HuH-7 (cell line): ENCODE results near the gene NAT8L.
A peak's percentile ranks its signal among the peaks of the same experiment; 100 is the strongest.

Source experiments
- DNase-seq: peaks from one replicate; pipeline ENCODE4 v3.0.0; 2011; ENCODE audit warnings: low spot score

The NAT8L gene

GRCh38 chr4:2045518-2045951, 13.6 kb upstream of the NAT8L start:
- no peak for DNase-seq

- no peak for DNase-seq
Measured at GRCh38 chr4:2046031-2046961, 12.8 kb upstream of the NAT8L start.

GRCh38 chr4:2047031-2047660, 12.0 kb upstream of the NAT8L start:
- no peak for DNase-seq

- DNase-seq = no peak
Measured at GRCh38 chr4:2047781-2048581, 11.1 kb upstream of the NAT8L start.

GRCh38 chr4:2048831-2049230, 10.3 kb upstream of the NAT8L start:
- no peak for DNase-seq

- no peak for DNase-seq
Measured at GRCh38 chr4:2049381-2049780, 9.7 kb upstream of the NAT8L start.

- no peak for DNase-seq
Measured at GRCh38 chr4:2049811-2050210, 9.3 kb upstream of the NAT8L start.

GRCh38 chr4:2051086-2051485, 8.0 kb upstream of the NAT8L start:
- no peak for DNase-seq

- DNase-seq = no peak
Measured at GRCh38 chr4:2054217-2054616, 4.9 kb upstream of the NAT8L start.

- no peak for DNase-seq
Measured at GRCh38 chr4:2057382-2058065, 1.6 kb upstream of the NAT8L start.

- DNase-seq = peak; percentile 87
Measured at GRCh38 chr4:2058264-2059045, 672 bp upstream of the NAT8L start.

- DNase-seq = no peak
Measured at GRCh38 chr4:2059726-2060602, 837 bp downstream of the NAT8L start.

GRCh38 chr4:2060611-2061185, 1.6 kb downstream of the NAT8L start:
- no peak for DNase-seq

- no peak for DNase-seq
Measured at GRCh38 chr4:2061186-2062131, 2.3 kb downstream of the NAT8L start.

- no peak for DNase-seq
Measured at GRCh38 chr4:2062168-2062807, 3.2 kb downstream of the NAT8L start.

GRCh38 chr4:2062808-2063524, 3.8 kb downstream of the NAT8L start:
- DNase-seq = no peak

- DNase-seq = no peak
Measured at GRCh38 chr4:2063557-2064275, 4.6 kb downstream of the NAT8L start.
